Neural cell (in vitro differentiated cells): ENCODE results near the gene BHLHA9. TPM values are rescaled to one million over a fixed set of nuclear protein-coding genes. Genes with fewer than 3 reads are reported as not detected.

ENCODE experiments used
- H2AFZ ChIP-seq: fragments of 200-600, 300-800 bp; sonication (generic), shearing (Covaris generic); 2 replicates; pipeline ENCODE4 v1.6.0; 2014; ENCODE audit warnings: low read depth, mild to moderate bottlenecking, antibody characterized with exemption, low read length, moderate library complexity
- H3F3A ChIP-seq: fragments of 200-600 bp; shearing (Covaris generic); 2 replicates; pipeline ENCODE4 v1.6.1; 2016; ENCODE audit warnings: mild to moderate bottlenecking, moderate library complexity, mixed read lengths, antibody characterized with exemption, low read length; ENCODE audit not compliant: insufficient read depth, poor library complexity, severe bottlenecking
- H3K27ac ChIP-seq: fragments of 200-600, 300-800 bp; sonication (generic), shearing (Covaris generic); 2 replicates; pipeline ENCODE4 v1.5.1; 2014; ENCODE audit warnings: mild to moderate bottlenecking, low read length, moderate library complexity
- H3K27me3 ChIP-seq: fragments of 300-800, 200-600 bp; sonication (generic), shearing (Covaris generic); 2 replicates; pipeline ENCODE4 v1.6.0; 2014; ENCODE audit warnings: mild to moderate bottlenecking, low read depth, low read length, moderate library complexity; ENCODE audit not compliant: insufficient read depth
- H3K36me3 ChIP-seq: fragments of 300-800, 200-600 bp; sonication (generic), shearing (Covaris generic); 2 replicates; pipeline ENCODE4 v1.5.1; 2014; ENCODE audit warnings: mild to moderate bottlenecking, antibody characterized with exemption, low read length, moderate library complexity; ENCODE audit not compliant: insufficient read depth
- H3K4me2 ChIP-seq: fragments of 300-800, 200-600 bp; sonication (generic), shearing (Covaris generic); 2 replicates; pipeline ENCODE4 v1.6.0; 2014; ENCODE audit warnings: mild to moderate bottlenecking, low read length
- H3K4me3 ChIP-seq: fragments of 300-800, 200-600 bp; sonication (generic), shearing (Covaris generic); 2 replicates; pipeline ENCODE4 v1.5.1; 2014; ENCODE audit warnings: mild to moderate bottlenecking, low read length, moderate library complexity
- H3K79me2 ChIP-seq: fragments of 200-600 bp; shearing (Covaris generic); replicated peaks from 2 replicates; pipeline ENCODE4 v1.6.0; 2014; ENCODE audit warnings: mild to moderate bottlenecking, low read length, moderate library complexity; ENCODE audit not compliant: insufficient read depth
- H3K9ac ChIP-seq: fragments of 300-800, 200-600 bp; sonication (generic), shearing (Covaris generic); 2 replicates; pipeline ENCODE4 v1.6.1; 2016; ENCODE audit warnings: mild to moderate bottlenecking, low read length, mixed read lengths
- H3K9me2 ChIP-seq: fragments of 200-600 bp; shearing (Covaris generic); 2 replicates; pipeline ENCODE4 v1.6.1; 2016; ENCODE audit warnings: mild to moderate bottlenecking, low read length, mixed read lengths; ENCODE audit not compliant: insufficient read depth
- H3K9me3 ChIP-seq: fragments of 200-600, 300-800 bp; sonication (generic), shearing (Covaris generic); 2 replicates; pipeline ENCODE4 v1.6.1; 2016; ENCODE audit warnings: mild to moderate bottlenecking, mixed run types, low read length, moderate library complexity, mixed read lengths
- H4K20me1 ChIP-seq: fragments of 200-600 bp; shearing (Covaris generic); 2 replicates; pipeline ENCODE4 v1.6.1; 2016; ENCODE audit warnings: mild to moderate bottlenecking, mixed run types; ENCODE audit not compliant: insufficient read depth
- CTCF ChIP-seq: fragments of 450-650 bp; IDR thresholded peaks from 2 replicates; pipeline ENCODE4 v1.5.1; 2014; ENCODE audit warnings: antibody characterized with exemption, mild to moderate bottlenecking, moderate library complexity; ENCODE audit not compliant: poor library complexity, severe bottlenecking
- EP300 ChIP-seq: fragments of 450-650 bp; conservative IDR thresholded peaks from 2 replicates; pipeline ENCODE4 v1.6.1; 2014; ENCODE audit warnings: antibody characterized with exemption, mild to moderate bottlenecking, moderate library complexity; ENCODE audit not compliant: poor library complexity, severe bottlenecking
- EZH2 ChIP-seq: fragments of 200-600, 300-800 bp; shearing (Covaris generic), sonication (generic); IDR thresholded peaks from 2 replicates; pipeline ENCODE4 v1.6.1; 2014; ENCODE audit warnings: antibody characterized with exemption, low read length, borderline replicate concordance, mild to moderate bottlenecking; ENCODE audit not compliant: insufficient read depth, poor library complexity, severe bottlenecking
- MXI1 ChIP-seq: fragments of 450-650 bp; conservative IDR thresholded peaks from 2 replicates; pipeline ENCODE4 v1.6.1; 2014; ENCODE audit warnings: antibody characterized with exemption, mild to moderate bottlenecking; ENCODE audit not compliant: poor library complexity, severe bottlenecking
- POLR2AphosphoS5 ChIP-seq: IDR thresholded peaks from 2 replicates; pipeline ENCODE4 v1.6.1; 2012
- RAD21 ChIP-seq: fragments of 450-650 bp; conservative IDR thresholded peaks from 2 replicates; pipeline ENCODE4 v1.6.1; 2014; ENCODE audit warnings: antibody characterized with exemption, mild to moderate bottlenecking, moderate library complexity
- REST ChIP-seq: IDR thresholded peaks from 2 replicates; pipeline ENCODE4 v1.6.1; 2012; ENCODE audit warnings: borderline replicate concordance
- SMC3 ChIP-seq: fragments of 450-650 bp; conservative IDR thresholded peaks from 2 replicates; pipeline ENCODE4 v1.6.1; 2014; ENCODE audit warnings: antibody characterized with exemption, mild to moderate bottlenecking, moderate library complexity; ENCODE audit not compliant: poor library complexity
- TAF1 ChIP-seq: IDR thresholded peaks from 2 replicates; pipeline ENCODE4 v1.6.1; 2012; ENCODE audit warnings: low read depth
- polyA plus RNA-seq: library from polyadenylated mRNA; depleted of rRNA; stranded (reverse); fragments of >200 nt; gene quantifications from 2 replicates; pipeline ENCODE4 v1.2.3, GENCODE V29; 2014

Gene BHLHA9
- polyA plus RNA-seq, 1 donor from 2014 or later: not detected

- no peak overlapping the region for H2AFZ ChIP-seq
- no peaks in the 10 kb centered on the region for H3K79me2 ChIP-seq
- peaks cover 37% of the 10 kb centered on the region for H3K27me3 ChIP-seq
- H3K4me2 ChIP-seq: no peak overlapping the region
- H4K20me1 ChIP-seq: no peaks in the 10 kb centered on the region
- H3K27ac ChIP-seq: no peak overlapping the region
- H3K9me3 ChIP-seq: no peaks in the 10 kb centered on the region
- H3F3A ChIP-seq: no peaks in the 10 kb centered on the region
- no peak for TF ChIP-seq POLR2AphosphoS5
- TF ChIP-seq REST: no peak
- TF ChIP-seq SMC3: no peak
- no peak for TF ChIP-seq EZH2
- TF ChIP-seq MXI1: no peak
- no peak for TF ChIP-seq RAD21
- no peak for TF ChIP-seq TAF1
- no peak for TF ChIP-seq EP300
- TF ChIP-seq CTCF: no peak
- H3K4me3 ChIP-seq: no peak overlapping the region
- no peak overlapping the region for H3K9ac ChIP-seq
- H3K36me3 ChIP-seq: no peaks in the 10 kb centered on the region
- H3K9me2 ChIP-seq: no peaks in the 10 kb centered on the region
Observed at GRCh38 chr17:1232331-1232730, 37.9 kb upstream of the BHLHA9 start.

- no peak overlapping the region for H3K9ac ChIP-seq
- H3K4me2 ChIP-seq: no peak overlapping the region
- no peak for TF ChIP-seq SMC3
- TF ChIP-seq RAD21: no peak
- TF ChIP-seq CTCF: no peak
- no peak for TF ChIP-seq REST
- no peak for TF ChIP-seq TAF1
- no peak for TF ChIP-seq EP300
- TF ChIP-seq POLR2AphosphoS5: no peak
- no peaks in the 10 kb centered on the region for H3F3A ChIP-seq
- H3K36me3 ChIP-seq: no peaks in the 10 kb centered on the region
- H2AFZ ChIP-seq: no peak overlapping the region
- no peaks in the 10 kb centered on the region for H3K9me2 ChIP-seq
- no peaks in the 10 kb centered on the region for H4K20me1 ChIP-seq
- H3K27me3 ChIP-seq: peaks cover 32% of the 10 kb centered on the region
- H3K4me3 ChIP-seq: no peak overlapping the region
- H3K79me2 ChIP-seq: no peaks in the 10 kb centered on the region
- H3K27ac ChIP-seq: no peak overlapping the region
- H3K9me3 ChIP-seq: no peaks in the 10 kb centered on the region
Observed at GRCh38 chr17:1232786-1233185, 37.5 kb upstream of the BHLHA9 start.
